K562 (cell line): ENCODE measurements around the gene MRGPRF. TPM values are rescaled to one million over a fixed set of nuclear protein-coding genes. Genes with fewer than 3 reads are reported as not detected.
A peak's percentile ranks its signal among the peaks of the same experiment; 100 is the strongest.

Experiments used
- CXXC5 ChIP-seq: fragments of 250-450 bp; sonication (Bioruptor Pico); IDR thresholded peaks from 2 replicates; pipeline ENCODE4 v1.8.0; 2022; ENCODE audit warnings: inconsistent platforms, mild to moderate bottlenecking, moderate library complexity
- ELK1 ChIP-seq: sonication (generic); formaldehyde crosslinking; IDR thresholded peaks from 2 replicates; pipeline ENCODE4 v1.8.1; 2022; ENCODE audit warnings: missing genetic modification reagents
- HEY1 ChIP-seq: fragments of 250-450 bp; sonication (Bioruptor Pico); IDR thresholded peaks from 2 replicates; pipeline ENCODE4 v1.5.0; 2020; ENCODE audit warnings: mild to moderate bottlenecking, moderate library complexity, borderline replicate concordance
- HMG20A ChIP-seq: fragments of 450-650 bp; formaldehyde crosslinking; conservative IDR thresholded peaks from 2 replicates; pipeline ENCODE4 v1.4.0; 2020; ENCODE audit warnings: mild to moderate bottlenecking, mixed read lengths
- IRF1 ChIP-seq: sonication (generic); formaldehyde crosslinking; IDR thresholded peaks from 2 replicates; pipeline ENCODE4 v1.8.0; 2022; ENCODE audit warnings: missing genetic modification reagents, mild to moderate bottlenecking, borderline replicate concordance
- MCM7 ChIP-seq, 2 experiments: fragments of 450-650 bp; IDR thresholded peaks; 2 replicates each; pipeline ENCODE4 v1.6.1; 2016 to 2018
- MTA1 ChIP-seq: fragments of 450-650 bp; IDR thresholded peaks from 2 replicates; pipeline ENCODE4 v1.6.1; 2017; ENCODE audit warnings: borderline replicate concordance
- NBN ChIP-seq: fragments of 450-650 bp; IDR thresholded peaks from 2 replicates; pipeline ENCODE4 v1.6.1; 2016; ENCODE audit warnings: low read depth, mild to moderate bottlenecking
- NFATC3 ChIP-seq: fragments of 450-650 bp; IDR thresholded peaks from 2 replicates; pipeline ENCODE4 v1.6.1; 2017; ENCODE audit warnings: mild to moderate bottlenecking
- NKRF ChIP-seq: fragments of 450-650 bp; IDR thresholded peaks from 2 replicates; pipeline ENCODE4 v1.6.1; 2016; ENCODE audit warnings: borderline replicate concordance
- NR2C1 ChIP-seq, 2 experiments: fragments of 450-650 bp; IDR thresholded peaks; 2 replicates each; pipeline ENCODE4 v1.6.1; 2017; ENCODE audit warnings: mild to moderate bottlenecking in 2 of 2, antibody characterized with exemption in 1 of 2, inconsistent platforms in 1 of 2, missing compliant biosample characterization in 1 of 2, missing genetic modification characterization in 1 of 2
- NRF1 ChIP-seq, 2 experiments: fragments of 450-650 bp; IDR thresholded peaks in 1 of 2; conservative IDR thresholded peaks in 1 of 2; 2 replicates each; pipeline ENCODE4 v1.6.1; 2014; ENCODE audit warnings: mild to moderate bottlenecking in 2 of 2
- SMARCC2 ChIP-seq: fragments of 450-650 bp; IDR thresholded peaks from 2 replicates; pipeline ENCODE4 v1.6.1; 2017; ENCODE audit warnings: antibody characterized with exemption, moderate library complexity, mild to moderate bottlenecking, low read depth
- SMC3 ChIP-seq: conservative IDR thresholded peaks from 2 replicates; pipeline ENCODE4 v1.6.1; 2011; ENCODE audit warnings: low read depth, low read length, improper control_type of control experiment; ENCODE audit not compliant: insufficient read depth
- STAG1 ChIP-seq: sonication (generic); formaldehyde crosslinking; IDR thresholded peaks from 2 replicates; pipeline ENCODE4 v1.5.0; 2020; ENCODE audit warnings: missing genetic modification reagents, borderline replicate concordance
- TFE3 ChIP-seq: fragments of 450-650 bp; formaldehyde crosslinking; IDR thresholded peaks from 2 replicates; pipeline ENCODE4 v1.4.0; 2020; ENCODE audit warnings: mild to moderate bottlenecking, mixed read lengths
- U2AF2 ChIP-seq: fragments of 200-400 bp; formaldehyde crosslinking; optimal IDR thresholded peaks from 2 replicates; pipeline ENCODE3; 2017; ENCODE audit warnings: low read depth, mild to moderate bottlenecking, low read length
- USF2 ChIP-seq: sonication (generic); formaldehyde crosslinking; IDR thresholded peaks from 2 replicates; pipeline ENCODE4 v1.5.0; 2020; ENCODE audit warnings: missing genetic modification reagents
- ZBTB43 ChIP-seq: sonication (generic); formaldehyde crosslinking; IDR thresholded peaks from 2 replicates; pipeline ENCODE4 v1.8.0; 2023; ENCODE audit warnings: mild to moderate bottlenecking, missing genetic modification reagents
- ZFX ChIP-seq: sonication (generic); formaldehyde crosslinking; IDR thresholded peaks from 2 replicates; pipeline ENCODE4 v1.8.0; 2022; ENCODE audit warnings: mild to moderate bottlenecking, missing genetic modification reagents, moderate library complexity
- ZNF316 ChIP-seq: fragments of 450-650 bp; IDR thresholded peaks from 2 replicates; pipeline ENCODE4 v1.6.1; 2016
- ZNF57 ChIP-seq: fragments of 450-650 bp; formaldehyde crosslinking; IDR thresholded peaks from 2 replicates; pipeline ENCODE4 v1.4.0; 2020; ENCODE audit warnings: mild to moderate bottlenecking, moderate library complexity
- polyA plus RNA-seq, 8 experiments: library from polyadenylated mRNA; depleted of rRNA in 4 of 8; stranded (reverse) in 5 of 8; unstranded in 3 of 8; fragments of >200 nt; fragmentation: Nextera tagmentation in 2 of 8; fragmentation: Illumina TruSeq in 1 of 8; extraction: Ambion mirVana in 2 of 8; extraction: Trizol in 1 of 8; gene quantifications; 2 replicates each; pipeline versions ENCODE4 v1.2.1 to v1.2.3, GENCODE V29; 2011 to 2014; ENCODE audit warnings: inconsistent platforms in 1 of 8, missing spikeins in 1 of 8
- total RNA-seq, 7 experiments: library from RNA; depleted of rRNA in 6 of 7; stranded (reverse); fragments of >200 nt in 6 of 7; fragmentation: Illumina TruSeq in 2 of 7; extraction: Trizol in 2 of 7; gene quantifications; 2 replicates each; pipeline versions ENCODE4 v1.2.1 to v1.2.3, GENCODE V29; 2011 to 2021; ENCODE audit warnings: low replicate concordance in 1 of 7

The MRGPRF gene
- total and polyA plus RNA-seq, 9 of the 15 experiments (the other 6 are each of a cell fraction or from before 2014, with no cell fraction given) = not detected

GRCh38 chr11:69010964-69011623 lies 2.0 kb downstream of the MRGPRF start (continued):
- TF ChIP-seq HMG20A (CRISPR knock-in tag) = no peak
- TF ChIP-seq TFE3 = no peak
- TF ChIP-seq NKRF = no peak
- no peak for TF ChIP-seq MCM7 (IDR thresholded peaks at IDR 0.05)
- TF ChIP-seq SMARCC2 = no peak
- no peak for TF ChIP-seq STAG1 (CRISPR knock-in tag)
- no peak for TF ChIP-seq ZNF316
- no peak for TF ChIP-seq NBN
- TF ChIP-seq ELK1 (CRISPR knock-in tag) = no peak
- TF ChIP-seq NR2C1 (IDR thresholded peaks at IDR 0.05) = no peak
- TF ChIP-seq NR2C1 (tag; IDR thresholded peaks at IDR 0.05) = no peak
- TF ChIP-seq ZFX = no peak
- TF ChIP-seq ZBTB43 = no peak
- TF ChIP-seq CXXC5 (CRISPR knock-in tag) = peak; percentile 75
- TF ChIP-seq MTA1 = no peak
- TF ChIP-seq SMC3 = no peak
- TF ChIP-seq U2AF2 = no peak
- TF ChIP-seq IRF1 = no peak
- TF ChIP-seq HEY1 (CRISPR knock-in tag) = no peak
- TF ChIP-seq NFATC3 = no peak
- peak; percentile 63 for TF ChIP-seq USF2
- peak; percentile 61 to 62 for TF ChIP-seq NRF1 (conservative IDR thresholded peaks at IDR 0.05 in 1 of 2, IDR thresholded peaks at IDR 0.05 in 1 of 2)
- TF ChIP-seq ZNF57 (CRISPR knock-in tag) = no peak
